SHP77 treated with DMSO at 0.1 percent for 48 hours (cell line): ENCODE measurements around the gene FAF1.
"Not testable (repeated sequence)": the region's sequence is repeated elsewhere in the genome, so short reads cannot be mapped to it uniquely, and the experiment has no call there.

Experiments used
- DNase-seq: peaks from one replicate; lab custom pipeline; 2025; lab: John Stamatoyannopoulos, UW

Gene FAF1

DNA sequence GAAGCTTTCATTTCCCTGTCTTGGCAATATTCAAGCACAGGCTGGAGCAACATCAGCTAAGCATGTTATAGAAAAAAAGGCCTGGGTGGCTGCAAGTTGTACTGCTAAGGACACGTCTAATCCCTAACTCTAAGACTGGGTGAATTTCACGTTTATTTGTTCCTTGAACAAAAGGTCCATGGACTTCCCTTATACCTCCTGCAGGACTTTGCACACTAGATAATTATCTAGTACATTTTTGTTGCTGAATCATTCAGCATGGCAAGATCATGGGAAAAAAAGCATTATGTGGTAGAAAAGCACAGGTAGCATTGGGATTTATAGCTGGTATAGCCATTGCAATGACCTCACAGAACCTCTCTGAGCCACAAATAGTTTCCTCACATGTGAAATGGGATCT, 406.1 kb downstream of the FAF1 start:
- no peak for DNase-seq

DNA sequence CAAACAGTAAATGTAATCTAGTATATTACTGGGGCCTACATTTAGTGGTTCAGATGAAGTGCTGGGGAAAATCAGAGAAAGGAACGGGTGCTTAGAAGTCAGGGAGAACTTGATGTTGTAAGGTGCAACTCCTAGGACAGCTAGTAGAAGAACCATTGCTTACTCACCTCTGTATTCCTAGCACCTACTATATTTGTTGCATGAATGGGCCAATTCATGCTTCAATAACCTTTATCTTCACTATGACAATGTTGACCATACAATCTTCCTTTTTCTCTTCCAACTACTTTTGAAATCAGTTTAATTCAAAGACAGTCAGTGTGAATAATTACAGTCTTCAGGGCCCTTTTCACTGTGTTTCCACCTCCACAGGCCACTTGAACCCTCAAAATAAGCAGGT, 411.8 kb downstream of the FAF1 start:
- no peak for DNase-seq

DNA sequence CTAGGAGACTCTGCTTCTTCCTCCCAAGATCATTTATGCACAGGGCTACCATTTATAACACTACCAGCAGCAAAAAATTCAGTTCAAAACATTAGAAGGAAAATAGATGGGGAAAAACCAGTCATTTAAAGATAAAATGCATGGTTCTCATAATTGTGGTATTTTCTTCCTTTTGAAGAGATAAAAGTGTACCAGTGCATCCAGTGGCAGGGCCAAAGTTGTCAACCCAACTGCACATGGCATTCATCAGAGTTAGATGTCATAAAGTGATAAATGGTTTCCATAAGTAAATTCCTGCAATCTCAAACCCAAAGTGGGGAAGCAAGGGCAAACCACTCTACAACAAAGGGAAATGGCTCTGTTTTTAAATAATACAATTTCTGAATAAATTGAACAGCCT, 417.7 kb downstream of the FAF1 start:
- no peak for DNase-seq

DNA sequence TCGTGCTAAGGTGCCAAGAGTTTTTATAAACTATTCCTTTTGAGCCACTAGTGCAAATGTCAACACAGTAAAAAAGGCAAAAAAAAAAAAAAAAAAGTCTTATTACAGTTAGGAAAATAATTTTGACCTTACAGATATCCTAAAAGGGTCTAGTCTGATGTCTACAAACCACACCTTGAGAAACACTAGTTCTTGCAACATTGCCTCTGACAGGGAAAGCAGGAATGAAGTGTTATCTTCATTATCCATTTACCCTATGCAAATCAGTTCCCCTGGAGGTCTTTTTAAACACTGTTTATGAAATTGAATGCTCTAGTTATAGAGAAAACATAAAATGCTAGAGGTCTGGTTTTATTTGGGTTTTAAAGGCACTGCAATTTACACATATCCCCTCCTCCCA, 421.6 kb downstream of the FAF1 start:
- no peak for DNase-seq

DNA sequence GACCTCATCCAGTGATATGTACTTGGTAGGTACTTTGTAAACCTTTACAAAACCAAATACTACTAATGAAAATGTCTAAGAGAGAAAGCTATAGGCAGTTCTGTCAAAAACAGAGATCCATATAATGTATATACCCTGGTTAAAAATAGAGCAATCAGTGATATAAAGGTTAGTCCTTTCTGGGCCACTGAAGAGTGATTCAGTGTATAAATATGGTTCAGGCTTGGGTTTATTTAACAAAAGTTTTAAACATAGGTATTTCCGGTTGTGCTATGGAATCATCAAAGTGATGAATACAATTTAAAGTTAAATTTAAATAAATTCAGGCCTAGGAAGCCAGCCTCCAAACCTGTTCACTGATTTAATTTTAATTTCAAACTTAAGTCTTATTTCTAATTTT, 428.5 kb downstream of the FAF1 start:
- DNase-seq = no peak

DNA sequence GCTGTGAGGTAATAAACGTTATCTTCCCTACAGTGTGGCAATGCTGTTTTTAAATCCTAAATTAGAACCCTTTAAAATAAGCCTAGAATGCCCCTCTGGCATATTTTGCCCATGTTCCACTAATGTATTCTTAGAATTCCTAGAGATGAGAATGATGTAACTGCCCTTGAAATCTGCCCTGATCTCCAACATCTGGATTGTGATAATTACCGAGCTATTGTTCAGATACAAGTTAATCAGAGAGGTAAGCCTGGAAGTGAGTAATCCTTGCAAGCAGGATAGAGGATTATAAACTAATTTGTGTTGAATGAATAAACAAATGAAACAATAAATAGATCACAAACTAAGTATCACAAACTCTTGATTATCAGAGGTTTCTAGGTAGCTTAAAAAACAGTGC, 429.0 kb downstream of the FAF1 start:
- no peak for DNase-seq

DNA sequence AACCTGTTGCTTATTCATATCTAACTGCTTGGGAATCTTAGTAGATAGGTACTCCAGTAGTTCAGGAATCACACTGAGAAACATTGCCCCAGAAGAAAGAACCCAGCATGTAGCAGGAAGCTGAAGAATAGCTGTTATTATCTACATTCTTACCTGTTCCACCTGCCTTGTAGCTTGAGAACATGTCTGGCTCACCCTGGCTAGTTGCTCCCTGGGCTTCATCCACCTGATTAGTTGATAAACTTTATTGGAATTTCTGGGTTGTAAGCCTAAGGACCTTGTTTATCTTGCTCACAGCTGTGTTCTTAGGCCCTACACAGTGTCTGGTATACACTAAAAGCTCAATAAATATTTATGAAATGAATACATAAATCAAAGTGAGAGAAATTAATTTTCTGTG, 430.6 kb downstream of the FAF1 start:
- no peak for DNase-seq

DNA sequence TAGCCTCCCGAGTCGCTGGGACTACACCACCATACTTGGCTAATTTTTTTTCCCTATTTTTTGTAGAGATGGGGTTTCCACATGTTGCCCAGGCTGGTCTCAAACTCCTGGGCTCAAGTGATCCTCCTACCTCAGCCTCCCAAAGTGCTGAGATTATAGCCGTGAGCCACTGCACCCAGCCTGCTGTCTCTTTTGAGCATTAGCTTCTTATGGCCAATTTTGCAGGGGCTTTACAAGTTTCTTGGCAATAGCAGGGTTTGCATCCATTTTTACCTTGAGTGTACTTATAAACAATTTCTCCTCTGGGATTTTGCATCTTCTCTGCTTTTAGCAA, 432.1 kb downstream of the FAF1 start:
- not testable (repeated sequence) for DNase-seq

DNA sequence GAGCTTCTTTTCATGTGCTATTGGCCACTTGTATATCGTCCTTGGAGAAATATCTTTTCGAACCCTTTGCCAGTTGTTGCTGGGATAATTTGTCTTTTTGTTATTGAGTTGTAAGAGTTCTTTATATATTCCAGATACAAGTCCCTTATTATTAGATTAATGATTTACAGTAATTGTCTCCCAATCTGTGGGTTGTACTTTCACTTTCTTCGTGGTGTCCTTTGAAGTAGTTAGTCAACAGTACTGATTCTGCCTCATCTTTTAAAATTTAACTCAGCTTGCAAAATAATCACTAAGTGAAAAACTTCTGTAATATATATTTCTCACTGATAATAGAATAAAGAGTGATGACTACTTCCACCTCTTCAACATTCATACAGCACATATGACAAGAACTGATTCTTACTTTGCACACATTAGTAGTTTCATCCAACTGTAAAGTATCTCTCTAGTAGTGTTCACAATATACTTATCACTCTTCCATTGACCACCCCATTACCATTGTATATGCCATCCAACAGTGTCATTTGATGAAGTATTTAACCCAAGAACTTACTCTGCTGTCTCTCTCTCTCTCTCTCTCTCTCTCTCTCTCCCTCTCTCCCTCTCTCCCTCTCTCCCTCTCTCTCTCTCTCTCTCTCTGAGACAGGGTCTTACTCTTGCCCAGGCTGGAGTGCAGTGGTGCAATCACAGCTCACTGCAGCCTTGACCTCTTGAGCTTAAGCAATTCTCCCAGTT, 432.6 kb downstream of the FAF1 start:
- DNase-seq = no peak

DNA sequence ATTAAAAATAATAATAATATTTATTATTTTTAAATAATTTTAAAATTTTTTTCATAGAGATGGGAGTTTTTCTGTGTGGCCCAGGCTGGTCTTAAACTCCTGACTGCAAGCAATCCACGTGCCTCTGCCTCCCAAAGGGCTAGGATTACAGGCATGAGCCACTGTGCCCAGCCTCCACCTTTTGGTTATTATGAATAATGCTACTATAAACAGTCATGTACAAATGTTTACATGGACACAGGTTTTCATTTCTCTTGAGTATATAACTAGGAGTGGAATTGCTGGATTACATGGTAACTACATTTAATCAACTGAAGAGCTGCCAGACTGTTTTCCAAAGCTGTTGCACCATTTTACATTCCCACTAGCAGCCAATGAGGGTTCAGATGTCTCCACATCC, 433.6 kb downstream of the FAF1 start:
- DNase-seq = no peak

DNA sequence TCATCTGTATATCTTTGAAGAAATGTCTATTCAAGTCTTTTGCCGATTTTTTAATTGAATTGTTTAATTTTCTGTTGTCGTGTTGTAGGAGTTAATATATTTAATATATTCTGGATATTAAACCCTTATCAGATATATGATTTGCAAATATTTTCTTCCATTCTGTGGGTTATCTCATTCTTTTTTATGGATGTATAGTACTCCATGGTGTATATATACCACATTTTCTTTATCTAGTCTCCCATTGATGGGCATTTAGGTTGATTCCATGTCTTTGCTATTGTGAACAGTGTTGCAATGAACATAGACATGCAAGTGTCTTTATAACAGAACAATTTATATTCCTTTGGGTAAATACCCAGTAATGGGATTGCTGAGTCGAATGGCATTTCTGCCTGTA, 436.5 kb downstream of the FAF1 start:
- DNase-seq = no peak

DNA sequence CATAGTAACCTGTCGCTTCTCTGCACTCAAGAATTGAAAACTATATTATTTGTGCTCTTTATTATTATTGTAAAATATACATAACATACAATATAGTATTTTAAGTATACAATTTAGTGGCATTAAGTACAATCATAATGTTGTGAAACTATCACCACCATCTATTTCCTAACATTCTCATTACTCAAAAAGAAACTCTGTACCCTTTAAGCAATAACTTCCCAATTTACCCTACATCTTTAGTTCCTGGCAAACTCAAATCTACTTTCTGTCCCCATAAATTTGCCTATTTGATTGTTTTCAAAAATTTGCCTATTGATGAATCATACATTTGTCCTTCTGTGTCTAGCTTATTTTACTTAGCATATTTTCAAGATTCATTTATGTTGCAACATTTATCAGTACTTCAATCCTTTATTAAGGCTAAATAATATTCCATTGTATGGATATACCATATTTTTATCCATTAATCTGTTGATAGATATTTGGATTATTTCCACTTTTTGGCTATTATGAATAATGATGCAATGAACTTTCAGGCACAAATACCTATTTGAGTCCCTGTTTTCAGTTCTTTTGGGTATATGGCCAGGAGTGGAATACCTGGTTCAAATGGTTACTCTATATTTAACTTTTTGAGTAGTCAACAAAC, 437.2 kb downstream of the FAF1 start:
- DNase-seq = no peak

DNA sequence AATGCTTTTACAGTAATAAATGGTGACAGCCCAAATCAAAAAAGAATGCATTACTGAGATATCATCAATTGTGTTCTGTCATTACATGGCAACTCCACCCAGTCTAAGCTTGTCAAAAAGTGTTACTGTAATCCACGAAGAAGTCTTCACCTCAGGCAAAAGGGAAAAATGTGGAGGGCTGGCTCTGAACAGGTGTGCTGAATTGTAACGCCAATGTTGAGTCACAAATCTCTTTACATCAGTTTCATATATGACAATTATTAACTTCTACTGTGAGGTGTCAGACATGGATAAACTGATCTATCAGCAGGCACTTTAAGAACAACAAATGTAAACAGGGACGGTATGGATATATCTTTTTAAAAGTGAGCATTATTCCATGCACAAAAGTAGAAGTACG, 438.4 kb downstream of the FAF1 start:
- DNase-seq = no peak

DNA sequence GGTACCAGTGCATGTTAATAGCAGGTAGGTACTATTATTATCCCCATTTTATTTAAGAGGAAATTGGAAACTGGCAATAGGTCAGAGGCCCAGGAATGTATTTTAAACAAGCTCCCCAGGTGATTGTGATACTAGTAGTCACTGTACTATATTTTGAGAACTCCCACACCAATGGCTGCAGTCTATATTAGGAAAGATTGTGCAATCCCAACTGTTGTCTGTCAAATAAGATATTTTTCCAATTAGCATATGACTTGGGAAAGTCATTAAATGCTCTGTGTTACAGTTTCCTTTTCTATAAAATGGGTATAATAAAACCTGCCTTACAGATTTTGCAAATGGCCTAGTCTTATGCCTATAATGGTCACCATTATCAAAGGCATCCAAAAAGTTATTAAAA, 442.6 kb downstream of the FAF1 start:
- no peak for DNase-seq

DNA sequence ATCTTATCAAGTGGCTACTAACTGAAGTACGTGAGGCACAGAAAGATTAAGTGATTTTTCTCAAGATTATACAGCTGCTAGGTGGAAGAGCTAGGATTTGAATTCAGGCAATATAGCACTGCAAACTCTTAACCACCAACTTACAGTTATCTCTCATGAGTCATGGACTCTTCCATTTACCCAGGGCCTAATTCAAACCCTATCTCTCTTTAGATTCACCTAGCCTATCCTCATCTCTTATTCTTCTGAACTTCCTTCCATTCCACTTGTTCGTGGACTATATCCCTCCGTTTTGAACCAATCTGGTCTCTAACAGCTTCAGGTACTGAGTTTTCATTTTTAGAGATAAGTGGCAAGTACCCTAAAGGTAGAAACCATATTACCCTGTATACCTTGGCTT, 444.0 kb downstream of the FAF1 start:
- DNase-seq = no peak

DNA sequence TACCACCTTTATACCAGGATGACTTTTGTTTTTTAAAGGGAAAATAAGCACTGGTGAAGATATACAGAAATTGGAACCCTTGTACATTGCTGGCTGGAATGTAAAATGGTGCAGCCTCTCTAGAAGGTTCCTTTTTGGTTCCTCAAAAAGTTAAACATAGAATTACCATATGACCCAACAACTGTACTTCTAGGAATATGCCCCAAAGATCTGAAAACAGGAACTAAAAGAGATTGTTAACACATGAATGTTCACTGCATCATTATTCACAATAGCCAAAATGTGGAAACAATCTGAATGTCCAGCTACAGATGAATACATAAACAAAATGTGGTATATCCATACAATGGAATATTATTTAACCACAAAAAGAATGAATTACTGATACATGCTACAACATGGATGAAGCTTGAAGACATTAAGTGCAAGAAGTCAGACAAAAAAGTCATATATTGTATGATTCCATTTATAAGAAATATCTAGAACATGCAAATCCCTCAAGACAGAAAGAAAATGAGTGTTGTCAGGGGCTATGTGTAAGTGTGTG, 452.0 kb downstream of the FAF1 start:
- DNase-seq = no peak

DNA sequence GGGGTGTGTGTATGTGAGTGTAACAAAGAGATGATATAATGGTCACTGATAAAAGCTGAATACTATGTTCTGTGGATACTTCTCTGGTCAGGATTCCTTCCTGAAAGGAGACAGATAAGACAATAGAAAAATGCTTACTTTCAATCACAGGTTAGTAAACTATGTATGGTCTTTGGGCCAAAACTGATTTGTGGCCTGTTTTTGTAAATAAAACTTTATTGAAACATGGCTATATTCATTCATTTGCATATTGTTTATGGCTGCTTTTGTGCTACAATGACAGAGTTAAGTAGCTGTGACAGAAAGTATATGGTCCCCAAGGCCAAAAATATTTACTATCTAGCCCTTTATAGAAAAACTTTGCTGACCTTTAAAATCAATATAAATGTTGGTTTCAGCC, 454.6 kb downstream of the FAF1 start:
- no peak for DNase-seq

DNA sequence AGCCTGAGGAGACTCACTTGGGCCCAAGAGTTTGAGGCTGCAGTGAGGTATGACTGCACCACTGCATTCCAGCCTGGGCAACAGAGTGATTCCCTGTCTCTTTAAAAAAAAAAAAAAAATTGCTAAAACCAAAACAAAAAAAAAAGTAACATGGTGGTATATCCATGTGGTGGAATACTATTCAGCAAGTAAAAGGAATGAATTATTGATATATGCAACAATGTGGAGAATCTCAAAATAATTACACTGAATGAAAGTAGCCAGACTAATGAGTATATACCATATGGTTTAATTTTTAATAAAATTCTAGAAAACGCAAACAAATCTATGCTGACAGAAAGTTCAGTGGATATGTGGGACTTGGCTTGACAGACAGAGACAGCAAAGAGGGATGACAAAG, 456.6 kb downstream of the FAF1 start:
- no peak for DNase-seq

DNA sequence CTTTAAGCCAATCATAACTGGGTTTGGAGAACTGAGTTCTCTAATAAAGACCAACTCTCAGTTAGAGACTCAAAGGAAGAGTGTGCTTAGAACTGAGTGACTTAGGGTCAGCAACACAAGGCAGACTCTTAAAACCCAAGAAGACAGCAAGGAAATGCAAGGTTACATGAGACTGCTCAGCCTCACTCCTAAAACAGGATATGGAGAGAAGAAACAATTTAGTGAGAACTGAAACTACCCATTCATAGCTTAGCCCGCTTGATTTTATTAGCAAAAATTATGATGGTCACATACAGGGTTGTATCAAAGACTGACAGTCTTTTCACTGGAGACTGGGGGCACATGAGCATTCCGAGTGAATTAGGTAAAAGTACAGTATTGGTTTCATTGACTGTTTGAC, 457.9 kb downstream of the FAF1 start:
- DNase-seq = no peak

DNA sequence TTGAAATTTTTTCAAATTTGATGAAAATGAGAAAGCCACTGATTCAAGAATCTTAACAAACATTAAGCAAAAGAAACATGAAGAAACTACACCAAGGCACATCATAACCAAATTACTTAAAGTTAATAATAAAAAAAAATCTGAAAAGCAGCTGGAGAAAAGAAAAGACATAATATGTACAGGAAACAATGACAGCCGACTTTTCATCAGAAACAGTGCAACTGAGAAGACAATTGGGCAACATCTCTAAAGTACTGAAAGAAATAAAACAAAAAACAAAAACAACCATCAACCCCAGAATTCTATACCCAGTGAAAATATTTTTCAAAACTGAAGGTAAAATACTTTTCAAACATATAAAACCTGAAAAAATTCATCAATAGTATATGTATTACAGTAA, 463.1 kb downstream of the FAF1 start:
- DNase-seq = no peak

DNA sequence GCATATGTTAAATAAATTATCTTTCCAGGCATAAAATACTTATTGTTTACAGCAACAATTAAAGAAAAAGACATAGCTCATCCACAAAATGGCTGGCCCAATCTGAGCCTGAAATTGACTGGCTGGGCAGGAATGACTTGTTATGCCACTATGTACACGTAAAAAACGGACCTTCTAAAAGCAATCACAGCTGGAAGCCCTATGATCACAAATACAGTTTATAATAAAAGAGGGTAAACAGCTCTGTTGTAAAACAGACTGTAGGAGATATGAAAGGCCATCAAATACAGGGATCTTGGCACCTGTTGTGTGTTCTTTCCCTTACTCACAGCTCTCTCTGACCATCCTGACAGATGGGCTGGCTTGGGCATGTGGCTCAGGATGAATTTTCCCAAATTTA, 466.4 kb downstream of the FAF1 start:
- DNase-seq = no peak

DNA sequence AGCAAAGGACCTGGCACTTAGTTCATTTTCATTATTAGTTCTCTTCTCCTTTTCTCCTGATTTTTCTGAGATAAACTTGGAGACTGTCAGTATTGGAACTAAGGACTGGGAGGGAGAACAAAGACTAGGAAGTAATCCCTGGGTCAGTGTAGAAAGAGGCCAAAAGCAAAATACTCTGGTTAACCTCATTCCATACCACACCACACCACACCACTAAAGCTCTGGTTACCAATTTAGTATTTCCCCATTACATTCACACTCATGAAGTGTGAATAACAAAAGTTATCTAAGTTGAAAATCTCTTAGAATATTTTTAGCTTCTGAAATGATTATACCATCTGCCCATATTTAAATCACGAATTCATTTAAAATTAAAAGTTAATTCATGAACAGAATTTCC, 467.9 kb downstream of the FAF1 start:
- no peak for DNase-seq

DNA sequence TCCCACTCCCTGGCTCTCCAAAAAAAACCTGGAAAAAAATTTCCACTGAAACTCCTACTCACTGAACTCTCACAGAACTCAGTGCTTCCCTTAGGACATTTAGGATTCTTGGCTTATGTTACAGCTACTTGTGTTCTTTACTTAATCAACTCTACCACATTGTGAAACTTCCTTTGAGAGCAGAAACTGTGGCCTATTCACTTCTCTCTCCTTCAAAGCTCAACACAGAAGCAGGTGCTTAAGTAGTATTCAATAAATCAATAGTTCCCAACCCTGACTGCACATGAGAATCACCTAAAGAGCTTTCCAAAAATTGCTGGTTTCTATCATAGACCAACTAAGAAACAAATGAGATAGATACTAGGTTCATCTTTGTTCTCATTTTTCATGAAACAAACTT, 468.9 kb downstream of the FAF1 start:
- DNase-seq = no peak

DNA sequence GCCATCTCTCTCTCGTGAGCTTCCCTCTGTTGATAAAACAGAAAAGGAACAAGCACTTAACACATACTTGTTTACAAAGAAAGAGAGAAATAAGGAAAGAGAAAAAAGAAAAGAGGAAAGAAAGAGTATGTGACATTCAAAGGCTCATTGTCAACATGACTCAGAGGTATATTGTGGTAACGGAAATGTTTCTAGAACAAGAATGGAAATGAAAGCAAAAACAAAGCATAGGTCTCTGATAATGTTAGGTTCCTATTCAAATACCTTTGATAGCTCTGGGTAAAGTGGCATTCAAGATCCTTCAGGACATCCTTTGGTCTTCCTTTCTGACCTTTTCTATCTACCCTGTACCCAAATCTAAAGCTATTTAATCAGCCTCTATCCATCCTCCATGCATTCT, 469.4 kb downstream of the FAF1 start:
- no peak for DNase-seq
